LNCaP clone FGC (cell line): ENCODE data around the gene RAB6B.
A peak's percentile ranks its signal among the peaks of the same experiment; 100 is the strongest.

ENCODE experiments used
- DNase-seq: peaks from one replicate; pipeline ENCODE4 v3.0.0-alpha.2; 2011; ENCODE audit warnings: low read depth
- H3K4me3 ChIP-seq: 2 replicates; pipeline ENCODE4 v1.5.1; 2011; ENCODE audit warnings: mild to moderate bottlenecking, low read depth, low read length, control low read depth
- TF ChIP-seq, protein P1 (sequence below): IDR thresholded peaks from 2 replicates; pipeline ENCODE4 v1.5.1; 2012; ENCODE audit warnings: mild to moderate bottlenecking; ENCODE audit not compliant: control insufficient read depth, insufficient read depth; ENCODE audit errors: extremely low read depth

RAB6B gene

DNA sequence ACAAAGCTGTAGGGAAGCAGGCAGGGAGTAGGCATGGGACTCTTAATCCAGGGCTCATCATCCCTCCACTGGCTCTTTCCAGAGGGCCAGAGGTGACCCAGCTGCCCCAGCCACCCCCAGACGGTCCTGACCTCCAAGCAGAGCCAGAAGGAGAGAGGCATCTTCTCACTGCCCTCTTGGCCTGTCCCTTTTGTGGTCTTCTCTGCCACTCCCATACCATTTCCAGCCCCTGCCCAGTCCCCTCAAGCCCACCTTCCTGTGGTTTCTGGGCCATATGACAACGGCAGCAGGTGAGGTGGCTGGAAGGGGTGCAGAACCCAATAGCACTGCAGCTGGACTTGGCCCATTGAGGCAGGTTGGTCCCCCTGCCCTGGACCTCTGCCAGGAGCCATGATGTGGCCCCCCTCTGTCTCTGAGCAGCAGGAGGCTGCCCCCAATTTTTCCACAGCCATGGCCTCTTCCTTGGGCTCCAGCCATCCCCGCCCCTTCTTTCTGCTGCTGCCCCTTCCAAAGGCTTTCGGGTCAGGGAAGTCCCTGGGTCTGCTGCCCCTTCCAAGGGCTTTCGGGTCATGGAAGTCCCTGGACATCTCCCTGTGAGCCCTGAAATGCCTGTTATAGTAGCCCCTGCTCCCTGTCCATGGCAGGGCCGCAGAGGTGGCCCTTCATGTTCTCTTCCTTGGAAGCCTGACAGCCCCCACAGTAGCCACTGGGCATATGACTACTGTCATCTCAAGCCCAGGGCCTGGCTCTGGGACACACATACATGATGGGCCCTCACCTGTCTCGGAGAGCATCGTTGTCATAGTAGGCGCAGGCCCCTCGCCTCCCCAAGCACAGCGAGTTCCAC is 39.5 kb upstream of the RAB6B start:
- H3K4me3 ChIP-seq = no peak overlapping the region
- TF ChIP-seq, protein P1, sequence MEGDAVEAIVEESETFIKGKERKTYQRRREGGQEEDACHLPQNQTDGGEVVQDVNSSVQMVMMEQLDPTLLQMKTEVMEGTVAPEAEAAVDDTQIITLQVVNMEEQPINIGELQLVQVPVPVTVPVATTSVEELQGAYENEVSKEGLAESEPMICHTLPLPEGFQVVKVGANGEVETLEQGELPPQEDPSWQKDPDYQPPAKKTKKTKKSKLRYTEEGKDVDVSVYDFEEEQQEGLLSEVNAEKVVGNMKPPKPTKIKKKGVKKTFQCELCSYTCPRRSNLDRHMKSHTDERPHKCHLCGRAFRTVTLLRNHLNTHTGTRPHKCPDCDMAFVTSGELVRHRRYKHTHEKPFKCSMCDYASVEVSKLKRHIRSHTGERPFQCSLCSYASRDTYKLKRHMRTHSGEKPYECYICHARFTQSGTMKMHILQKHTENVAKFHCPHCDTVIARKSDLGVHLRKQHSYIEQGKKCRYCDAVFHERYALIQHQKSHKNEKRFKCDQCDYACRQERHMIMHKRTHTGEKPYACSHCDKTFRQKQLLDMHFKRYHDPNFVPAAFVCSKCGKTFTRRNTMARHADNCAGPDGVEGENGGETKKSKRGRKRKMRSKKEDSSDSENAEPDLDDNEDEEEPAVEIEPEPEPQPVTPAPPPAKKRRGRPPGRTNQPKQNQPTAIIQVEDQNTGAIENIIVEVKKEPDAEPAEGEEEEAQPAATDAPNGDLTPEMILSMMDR = no peak
- no peak for DNase-seq

GRCh38 chr3:133934073-133934970 is 38.6 kb upstream of the RAB6B start:
- TF ChIP-seq, protein P1 = no peak
- DNase-seq = no peak
- no peak overlapping the region for H3K4me3 ChIP-seq

GRCh38 chr3:133933097-133934024 is 37.7 kb upstream of the RAB6B start:
- no peak overlapping the region for H3K4me3 ChIP-seq
- TF ChIP-seq, protein P1 = no peak
- DNase-seq = no peak

DNA sequence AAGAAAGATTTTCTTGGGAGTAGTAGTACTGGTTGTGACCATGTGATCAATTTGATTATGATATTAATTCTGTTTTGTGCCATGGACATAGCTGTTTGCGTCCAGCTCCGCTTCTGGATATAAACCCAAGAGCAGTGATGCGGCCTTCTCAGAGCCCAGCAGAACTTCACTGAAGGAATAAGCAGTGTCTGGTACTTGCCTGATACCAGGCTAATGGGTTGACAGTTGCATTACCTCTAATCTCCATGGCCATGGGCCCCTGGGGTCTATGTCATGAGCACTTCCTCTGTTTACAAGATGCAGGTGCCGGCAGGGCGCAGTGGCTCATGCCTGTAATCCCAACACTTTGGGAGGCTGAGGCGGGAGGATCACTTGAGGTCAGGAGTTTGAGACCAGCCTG is 36.3 kb upstream of the RAB6B start:
- no peak for DNase-seq
- TF ChIP-seq, protein P1 = no peak
- no peak overlapping the region for H3K4me3 ChIP-seq

GRCh38 chr3:133931084-133931483 is 35.4 kb upstream of the RAB6B start:
- no peak for DNase-seq
- no peak overlapping the region for H3K4me3 ChIP-seq
- TF ChIP-seq, protein P1 = no peak

- TF ChIP-seq, protein P1 = peak; percentile 76
- H3K4me3 ChIP-seq = no peak overlapping the region
- no peak for DNase-seq
Observed at GRCh38 chr3:133930341-133930933, 34.8 kb upstream of the RAB6B start.
